Upper lobe of left lung (tissue), 4 donors: ENCODE results near the gene CLEC16A.

Experiments
- POLR2A ChIP-seq, 4 donors: fragments of 450-650 bp; IDR thresholded peaks; one replicate each; pipeline ENCODE4 v1.5.1; 2016 to 2017; ENCODE audit warnings: antibody characterized with exemption in 4 of 4, mild to moderate bottlenecking in 2 of 4
- TF ChIP-seq, protein P1 (sequence below), 6 experiments: fragments of 450-650 bp in 4 of 6; fragments of 200-600 bp in 2 of 6; sonication (generic) in 2 of 6; IDR thresholded peaks; one replicate each; pipeline ENCODE4 v1.5.1; 2016 to 2019; ENCODE audit warnings: antibody characterized with exemption in 6 of 6

DNA sequence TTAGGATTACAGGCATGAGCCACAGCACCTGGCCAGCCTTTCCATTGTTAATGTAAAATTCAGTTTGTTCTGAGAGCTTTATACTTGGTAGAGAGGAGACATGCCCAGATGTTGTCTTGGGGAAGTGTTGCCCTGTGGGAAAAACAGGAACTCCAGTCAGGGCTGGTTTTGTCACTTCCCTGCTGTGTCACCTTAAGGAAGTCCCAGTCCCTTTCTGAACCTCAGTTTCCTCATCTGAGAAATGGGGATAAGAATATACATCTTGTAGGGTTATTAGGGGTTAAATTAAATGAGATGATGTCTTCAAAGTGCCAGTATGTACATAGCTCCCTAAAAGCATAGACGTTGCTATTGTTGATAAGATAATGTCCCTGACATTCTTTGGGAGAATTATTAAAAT lies 25.3 kb downstream of the CLEC16A start:
- TF ChIP-seq POLR2A (IDR thresholded peaks at IDR 0.05): no peak
- TF ChIP-seq, protein P1, sequence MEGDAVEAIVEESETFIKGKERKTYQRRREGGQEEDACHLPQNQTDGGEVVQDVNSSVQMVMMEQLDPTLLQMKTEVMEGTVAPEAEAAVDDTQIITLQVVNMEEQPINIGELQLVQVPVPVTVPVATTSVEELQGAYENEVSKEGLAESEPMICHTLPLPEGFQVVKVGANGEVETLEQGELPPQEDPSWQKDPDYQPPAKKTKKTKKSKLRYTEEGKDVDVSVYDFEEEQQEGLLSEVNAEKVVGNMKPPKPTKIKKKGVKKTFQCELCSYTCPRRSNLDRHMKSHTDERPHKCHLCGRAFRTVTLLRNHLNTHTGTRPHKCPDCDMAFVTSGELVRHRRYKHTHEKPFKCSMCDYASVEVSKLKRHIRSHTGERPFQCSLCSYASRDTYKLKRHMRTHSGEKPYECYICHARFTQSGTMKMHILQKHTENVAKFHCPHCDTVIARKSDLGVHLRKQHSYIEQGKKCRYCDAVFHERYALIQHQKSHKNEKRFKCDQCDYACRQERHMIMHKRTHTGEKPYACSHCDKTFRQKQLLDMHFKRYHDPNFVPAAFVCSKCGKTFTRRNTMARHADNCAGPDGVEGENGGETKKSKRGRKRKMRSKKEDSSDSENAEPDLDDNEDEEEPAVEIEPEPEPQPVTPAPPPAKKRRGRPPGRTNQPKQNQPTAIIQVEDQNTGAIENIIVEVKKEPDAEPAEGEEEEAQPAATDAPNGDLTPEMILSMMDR (IDR thresholded peaks at IDR 0.05): no peak
